IMR-90 (cell line): Measurements from ENCODE around the gene SLC17A5. TPM values are rescaled to one million over a fixed set of nuclear protein-coding genes. Genes with fewer than 3 reads are reported as not detected.
"Not testable (repeated sequence)": the region's sequence is repeated elsewhere in the genome, so short reads cannot be mapped to it uniquely, and the experiment has no call there.

Experiments
- ATAC-seq: fragments of 200-7000 bp; cut with Tn5 transposase; 2 replicates; pipeline ENCODE4 v1.9.1; 2020; ENCODE audit warnings: low read depth, mild to moderate bottlenecking, moderate library complexity
- BruUV-seq: library from RNA; stranded (reverse); fragments of 400-500 nt; replicated peaks from 2 replicates; lab custom pipeline; 2021; lab: Mats Ljungman, UMichigan
- CTCF ChIA-PET: fragments of 300-600 bp; formaldehyde crosslinking; extraction: SDS; loops from one replicate; lab custom pipeline; 2021; ENCODE audit warnings: antibody characterized with exemption; lab: Yijun Ruan, JAX
- POLR2A ChIA-PET: fragments of 300-600 bp; sonication (Branson Sonifier 250); formaldehyde crosslinking; loops from one replicate; lab custom pipeline; 2022; ENCODE audit warnings: antibody characterized with exemption; ENCODE audit not compliant: unreplicated experiment; lab: Charles Lee
- DNase-seq: peaks from one replicate; pipeline ENCODE4 v3.0.0; 2013
- H2AFZ ChIP-seq: replicated peaks from 2 replicates; pipeline ENCODE3; 2013; ENCODE audit warnings: low read length, mild to moderate bottlenecking; ENCODE audit not compliant: poor library complexity
- H2AK5ac ChIP-seq: 2 replicates; pipeline ENCODE4 v1.6.1; 2013; ENCODE audit warnings: low read depth, low read length, inconsistent platforms
- H2AK9ac ChIP-seq: replicated peaks from 2 replicates; pipeline ENCODE3; 2013; ENCODE audit warnings: mild to moderate bottlenecking, low read depth, low read length, moderate library complexity; ENCODE audit not compliant: poor library complexity
- H2BK120ac ChIP-seq: 2 replicates; pipeline ENCODE4 v1.6.1; 2013; ENCODE audit warnings: low read depth, low read length, inconsistent platforms
- H2BK15ac ChIP-seq: 3 replicates; pipeline ENCODE4 v1.6.1; 2013; ENCODE audit warnings: low read depth, low read length, inconsistent platforms
- H2BK20ac ChIP-seq: 2 replicates; pipeline ENCODE4 v1.6.1; 2013; ENCODE audit warnings: low read depth, mild to moderate bottlenecking, inconsistent platforms, low read length, moderate library complexity
- H2BK5ac ChIP-seq: 2 replicates; pipeline ENCODE4 v1.6.1; 2013; ENCODE audit warnings: mild to moderate bottlenecking, low read depth, low read length, inconsistent platforms; ENCODE audit not compliant: poor library complexity, severe bottlenecking
- H3K14ac ChIP-seq: replicated peaks from 2 replicates; pipeline ENCODE4 v1.6.1; 2013; ENCODE audit warnings: low read depth, low read length, inconsistent platforms
- H3K18ac ChIP-seq: 2 replicates; pipeline ENCODE4 v1.6.1; 2013; ENCODE audit warnings: low read depth, low read length, control low read depth
- H3K23ac ChIP-seq: 2 replicates; pipeline ENCODE4 v1.6.1; 2013; ENCODE audit warnings: low read depth, low read length, inconsistent platforms
- H3K27ac ChIP-seq: 2 replicates; pipeline ENCODE4 v1.5.1; 2013; ENCODE audit warnings: mild to moderate bottlenecking, control low read depth, low read length; ENCODE audit not compliant: insufficient read depth
- H3K27me3 ChIP-seq: 2 replicates; pipeline ENCODE4 v1.6.1; 2013; ENCODE audit warnings: low read length; ENCODE audit not compliant: control insufficient read depth, insufficient read depth
- H3K36me3 ChIP-seq: 2 replicates; pipeline ENCODE4 v1.6.1; 2013; ENCODE audit warnings: low read length, mixed read lengths; ENCODE audit not compliant: control insufficient read depth, insufficient read depth
- H3K4ac ChIP-seq: 2 replicates; pipeline ENCODE4 v1.6.1; 2013; ENCODE audit warnings: low read depth, low read length, inconsistent platforms
- H3K4me1 ChIP-seq: 2 replicates; pipeline ENCODE4 v1.6.1; 2013; ENCODE audit warnings: low read length, mixed read lengths; ENCODE audit not compliant: control insufficient read depth, insufficient read depth
- H3K4me2 ChIP-seq: 2 replicates; pipeline ENCODE4 v1.6.1; 2013; ENCODE audit warnings: low read depth, mild to moderate bottlenecking, control low read depth, low read length, moderate library complexity
- H3K4me3 ChIP-seq: 2 replicates; pipeline ENCODE4 v1.5.1; 2013; ENCODE audit warnings: low read depth, mild to moderate bottlenecking, control low read depth, low read length, moderate library complexity; ENCODE audit not compliant: insufficient read depth
- H3K56ac ChIP-seq: 2 replicates; pipeline ENCODE4 v1.6.1; 2013; ENCODE audit warnings: low read length, inconsistent platforms; ENCODE audit not compliant: insufficient read depth; ENCODE audit errors: extremely low read depth
- H3K79me1 ChIP-seq, 2 experiments: 2 replicates each; pipeline ENCODE4 v1.6.1; 2013; ENCODE audit warnings: low read length in 2 of 2, inconsistent platforms in 1 of 2, low read depth in 1 of 2
- H3K9ac ChIP-seq: 2 replicates; pipeline ENCODE4 v1.6.1; 2013; ENCODE audit warnings: low read depth, low read length, control low read depth
- H3K9me1 ChIP-seq: 2 replicates; pipeline ENCODE4 v1.6.1; 2013; ENCODE audit warnings: low read length, inconsistent platforms; ENCODE audit not compliant: insufficient read depth
- H3K9me3 ChIP-seq: 2 replicates; pipeline ENCODE4 v1.6.1; 2013; ENCODE audit warnings: low read length; ENCODE audit not compliant: control insufficient read depth, insufficient read depth
- H4K20me1 ChIP-seq: 2 replicates; pipeline ENCODE4 v1.6.1; 2013; ENCODE audit warnings: low read length, inconsistent platforms; ENCODE audit not compliant: insufficient read depth
- H4K5ac ChIP-seq: 2 replicates; pipeline ENCODE4 v1.6.1; 2013; ENCODE audit warnings: mild to moderate bottlenecking, low read depth, low read length, control low read depth
- H4K8ac ChIP-seq, 2 experiments: 2 replicates each; pipeline ENCODE4 v1.6.1; 2013; ENCODE audit warnings: low read depth in 2 of 2, low read length in 2 of 2, control low read depth in 1 of 2, inconsistent platforms in 1 of 2
- H4K91ac ChIP-seq: 2 replicates; pipeline ENCODE4 v1.6.1; 2013; ENCODE audit warnings: low read depth, low read length, inconsistent platforms; ENCODE audit not compliant: insufficient read depth
- WGBS, 2 experiments: methylation state at CpG; one replicate each; pipeline versions ENCODE4 v1.1.5 to v1.1.7; 2013; ENCODE audit warnings: missing lambda C conversion rate in 2 of 2; ENCODE audit not compliant: insufficient read length in 1 of 2; ENCODE audit errors: extremely low coverage in 2 of 2; 5-methylcytosine and 5-hydroxymethylcytosine counted together
- dilution Hi-C: fragments of 300-500 bp; cut with HindIII; formaldehyde crosslinking; loops from one replicate; pipeline ENCODE4 v1.14.3; 2018; ENCODE audit warnings: low sequenced_read_pairs; ENCODE audit not compliant: unreplicated experiment
- in situ Hi-C: fragments of 300-500 bp; cut with MboI; formaldehyde crosslinking; loops from 3 replicates; pipeline ENCODE4 v1.14.3; 2019; ENCODE audit warnings: low sequenced_read_pairs, inconsistent platforms, mixed read lengths
- intact Hi-C: fragments of 100-400 bp; cut with micrococcal nuclease; formaldehyde crosslinking; loops from 2 replicates; pipeline ENCODE4 v1.10.0; 2022
- polyA plus RNA-seq, 3 experiments: library from polyadenylated mRNA; depleted of rRNA; stranded (reverse); fragments of >200 nt; gene quantifications; 2 replicates each; pipeline ENCODE4 v1.2.3, GENCODE V29; 2012; ENCODE audit warnings: low replicate concordance in 1 of 3
- total RNA-seq: library from RNA; depleted of rRNA; stranded (reverse); fragments of >200 nt; gene quantifications from 2 replicates; pipeline ENCODE4 v1.2.3, GENCODE V29; 2012

Gene SLC17A5
- total and polyA plus RNA-seq, 2 of the 4 experiments (the other 2 are of a cell fraction) = 20.8 to 27.2 TPM

DNA sequence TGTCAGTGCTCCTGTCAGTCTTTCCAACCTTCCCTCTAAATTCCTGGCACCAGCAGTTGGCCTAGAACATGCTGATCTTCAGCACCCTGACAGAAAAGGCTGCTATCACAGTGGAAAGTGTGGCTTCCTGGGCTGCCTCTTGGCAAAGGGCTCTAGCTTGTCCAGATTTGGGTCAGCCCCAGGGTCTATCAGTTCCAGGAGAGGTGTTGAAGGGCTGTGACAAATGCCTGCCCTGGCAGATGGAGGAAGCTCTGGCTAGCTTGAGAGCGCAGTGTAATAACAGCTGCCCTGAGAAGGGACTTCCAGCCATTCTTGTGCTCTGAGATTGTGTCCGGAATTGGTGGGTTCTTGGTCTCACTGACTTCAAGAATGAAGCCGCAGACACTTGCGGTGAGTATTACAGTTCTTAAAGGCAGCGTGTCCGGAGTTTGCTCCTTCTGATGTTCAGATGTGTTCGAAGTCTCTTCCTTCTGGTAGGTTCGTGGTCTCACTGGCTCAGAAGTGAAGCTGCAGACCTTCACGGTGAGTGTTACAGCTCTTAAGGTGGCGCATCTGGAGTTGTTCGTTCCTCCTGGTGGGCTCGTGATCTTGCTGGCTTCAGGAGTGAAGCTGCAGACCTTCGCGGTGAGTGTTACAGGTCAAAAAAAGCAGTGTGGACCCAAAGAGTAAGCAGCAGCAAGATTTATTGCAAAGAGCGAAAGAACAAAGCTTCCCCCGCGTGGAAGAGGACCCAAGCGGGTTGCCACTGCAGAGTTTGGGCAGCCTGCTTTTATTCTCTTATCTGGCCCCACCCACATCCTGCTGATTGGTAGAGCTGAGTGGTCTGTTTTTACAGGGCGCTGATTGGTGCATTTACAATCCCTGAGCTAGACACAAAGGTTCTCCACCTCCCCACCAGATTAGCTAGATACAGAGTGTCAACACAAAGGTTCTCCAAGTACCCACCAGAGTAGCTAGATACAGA lies 82.3 kb downstream of the SLC17A5 start:
- H2BK15ac ChIP-seq, H3K9ac ChIP-seq, H4K20me1 ChIP-seq, POLR2A ChIA-PET, H3K9me1 ChIP-seq, H3K79me1 ChIP-seq, dilution Hi-C loops, in situ Hi-C loops, BruUV-seq, H3K9me3 ChIP-seq, H3K4me1 ChIP-seq, H4K8ac ChIP-seq, H3K27me3 ChIP-seq, H4K91ac ChIP-seq, H4K5ac ChIP-seq, CTCF ChIA-PET, H3K27ac ChIP-seq, H2BK5ac ChIP-seq, intact Hi-C loops, H3K56ac ChIP-seq, H3K4me2 ChIP-seq, H3K18ac ChIP-seq, H3K36me3 ChIP-seq, H3K14ac ChIP-seq, H3K4me3 ChIP-seq, DNase-seq, ATAC-seq: not testable (repeated sequence)
- Histone ChIP-seq H2BK120ac (peak overlapping the region; percentile 32; the same call in 1 of the 2 replicates), H2AK9ac (peak overlapping the region; percentile 28), H3K4ac (peak overlapping the region; percentile 22; the same call in 1 of the 2 replicates), H2AFZ (peak overlapping the region; percentile 52), H2AK5ac (peak overlapping the region; percentile 24; the same call in 1 of the 2 replicates), H3K23ac (peak overlapping the region; percentile 70), H2BK20ac (peak overlapping the region; percentile 63; the same call in 1 of the 2 replicates)
- WGBS, 2 experiments = 91% methylated on average over 11 of the region's 19 CpGs; no CpG with 5 or more reads in 1 of the 2 experiments
